CD4-positive, alpha-beta T cell treated with Interleukin-17A for 4 hours (primary cell): ENCODE results near the gene ZCCHC17.

ENCODE experiments used
- DNase-seq: peaks from one replicate; pipeline ENCODE4 v3.0.0-alpha.2; 2020; ENCODE audit warnings: mixed read lengths

The ZCCHC17 gene

DNA sequence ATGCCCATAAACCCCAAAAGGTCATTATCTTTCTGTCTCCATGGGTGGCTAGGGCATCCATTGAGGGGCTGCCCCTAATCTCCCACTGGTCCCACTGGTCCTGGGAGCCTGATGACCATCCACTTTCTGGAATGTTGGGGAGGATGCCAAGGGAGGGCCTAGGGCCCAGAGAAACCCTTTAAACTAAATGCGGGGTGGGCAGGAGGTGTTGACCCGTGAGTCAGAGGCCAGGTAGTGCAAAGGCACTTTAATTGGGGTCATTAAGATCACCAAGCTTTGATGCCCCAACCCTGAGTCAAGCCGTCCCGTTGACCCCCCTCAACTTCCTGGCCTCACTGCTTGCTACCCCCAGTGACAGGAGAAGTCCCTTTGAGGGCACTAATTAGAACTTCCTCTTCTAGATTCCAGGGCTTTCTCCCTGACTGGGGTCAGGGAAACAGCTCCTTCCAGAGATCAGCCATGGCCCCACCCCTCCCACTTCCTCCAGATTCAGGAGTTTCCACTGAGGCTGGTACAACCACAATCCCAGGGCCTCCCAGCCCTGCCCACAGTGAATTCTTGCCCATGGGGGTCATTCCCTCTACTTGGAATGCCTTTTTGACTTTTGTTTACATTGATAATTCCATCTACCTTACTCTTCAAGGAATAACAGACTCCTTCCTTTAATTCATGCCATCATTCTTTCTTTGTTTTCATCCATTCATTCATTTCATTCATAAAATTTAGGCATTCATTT lies 100.7 kb downstream of the ZCCHC17 start:
- no peak for DNase-seq

DNA sequence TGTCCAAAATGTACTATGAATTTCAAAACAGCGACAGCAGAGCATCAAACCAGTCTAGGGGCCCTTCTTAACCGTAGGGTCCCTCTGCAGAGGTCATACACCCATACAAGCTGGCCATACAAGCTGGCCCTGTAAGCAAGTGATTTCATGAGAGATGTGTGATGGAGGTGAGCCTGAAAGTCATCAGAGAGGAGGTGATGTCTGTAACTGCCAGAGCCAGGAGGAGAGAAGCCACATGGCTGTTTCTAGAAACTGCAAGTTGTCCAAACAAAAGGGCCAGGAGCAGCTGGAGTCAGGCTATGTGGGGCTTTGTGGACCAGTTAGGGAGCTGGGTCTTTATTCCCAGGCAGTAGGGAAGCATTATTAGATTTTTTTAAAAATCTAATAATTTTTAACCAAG lies 101.4 kb downstream of the ZCCHC17 start:
- DNase-seq, result no peak

DNA sequence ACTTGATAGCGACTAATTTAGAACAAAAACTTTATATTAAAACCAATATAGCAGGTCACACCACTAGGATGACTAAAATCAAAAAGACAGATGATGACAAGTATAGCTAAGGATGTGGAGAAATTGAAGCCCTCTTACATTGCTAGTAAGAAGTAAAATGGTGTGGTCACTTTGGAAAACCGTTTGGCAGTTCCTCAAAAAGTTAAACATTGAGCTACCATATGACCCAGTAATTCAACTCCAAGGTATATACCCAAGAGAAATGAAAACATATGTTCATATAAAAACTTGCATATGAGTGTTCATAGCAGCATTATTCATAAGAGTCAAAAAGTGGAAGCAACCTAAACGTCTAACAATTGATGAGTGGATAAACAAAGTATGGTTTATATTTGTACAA lies 103.1 kb downstream of the ZCCHC17 start:
- no peak for DNase-seq

- no peak for DNase-seq
Measured at GRCh38 chr1:31400393-31400792, 103.6 kb downstream of the ZCCHC17 start.

DNA sequence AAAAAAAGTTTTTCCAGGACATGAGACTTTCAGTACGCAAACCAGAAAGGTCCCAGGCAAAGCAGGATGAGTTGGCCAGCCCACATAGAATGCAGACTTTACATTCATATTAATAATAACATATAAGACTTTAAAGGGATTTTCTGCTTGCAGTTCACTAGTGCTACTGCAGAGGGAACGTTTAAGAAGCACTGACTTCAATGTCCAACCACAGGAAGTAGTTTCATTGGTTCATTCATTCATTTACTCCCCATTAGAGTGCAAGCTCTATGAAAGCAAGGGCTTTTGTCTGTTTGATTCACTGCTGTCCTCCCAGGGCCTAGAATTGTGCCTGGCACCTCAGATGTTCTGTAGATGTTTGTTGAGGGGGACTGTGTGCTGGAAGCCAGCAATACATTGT lies 104.4 kb downstream of the ZCCHC17 start:
- no peak for DNase-seq

- no peak for DNase-seq
Measured at GRCh38 chr1:31405578-31406245, 108.9 kb downstream of the ZCCHC17 start.

- DNase-seq, result no peak
Measured at GRCh38 chr1:31407029-31407626, 110.3 kb downstream of the ZCCHC17 start.

DNA sequence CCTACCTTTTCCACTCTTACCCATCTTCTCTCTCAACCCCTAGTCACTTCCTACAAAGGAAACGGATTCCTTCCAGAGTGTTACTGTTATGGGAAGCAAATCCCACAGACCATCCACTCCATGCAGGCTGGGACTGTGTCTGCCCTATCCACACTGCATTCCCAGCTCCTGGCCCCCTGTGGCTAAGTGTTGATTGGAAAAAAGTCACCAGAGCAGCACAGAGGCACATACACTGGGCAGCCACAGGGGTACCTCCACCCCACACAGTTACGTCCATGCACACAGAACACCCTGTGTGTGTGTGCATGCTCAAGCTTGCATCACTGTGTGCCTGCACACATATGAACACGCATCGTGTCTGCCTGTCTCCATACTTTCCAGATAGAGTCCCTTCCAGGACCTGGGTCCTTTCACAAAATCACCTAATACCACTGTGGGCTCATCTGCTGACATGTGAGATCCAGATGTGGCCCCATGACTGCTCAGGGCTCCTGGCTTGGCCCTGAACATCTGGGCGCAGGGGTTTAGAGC lies 112.0 kb downstream of the ZCCHC17 start:
- no peak for DNase-seq

GRCh38 chr1:31409946-31410858 lies 113.4 kb downstream of the ZCCHC17 start:
- no peak for DNase-seq

- no peak for DNase-seq
Measured at GRCh38 chr1:31410871-31411270, 114.0 kb downstream of the ZCCHC17 start.

DNA sequence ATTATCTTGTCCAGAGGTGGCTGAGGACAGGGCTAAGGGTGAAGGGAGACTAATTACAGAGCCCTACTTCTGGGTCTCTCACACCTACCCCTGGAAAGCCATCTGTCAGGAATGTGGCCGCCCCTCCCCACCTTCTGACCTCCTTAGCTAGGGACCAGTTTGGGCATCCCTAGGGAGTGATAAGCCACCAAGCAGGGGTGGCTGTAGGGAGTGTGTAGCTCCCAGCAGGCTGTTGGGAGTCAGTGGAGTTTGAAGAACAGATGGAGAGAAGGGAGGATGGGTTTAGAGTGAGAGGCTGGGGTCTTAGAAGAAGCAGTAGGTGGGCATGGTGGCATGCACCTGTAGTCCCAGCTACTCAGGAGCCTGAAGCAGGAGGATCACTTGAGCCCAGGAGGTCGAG lies 115.4 kb downstream of the ZCCHC17 start:
- DNase-seq, result no peak

DNA sequence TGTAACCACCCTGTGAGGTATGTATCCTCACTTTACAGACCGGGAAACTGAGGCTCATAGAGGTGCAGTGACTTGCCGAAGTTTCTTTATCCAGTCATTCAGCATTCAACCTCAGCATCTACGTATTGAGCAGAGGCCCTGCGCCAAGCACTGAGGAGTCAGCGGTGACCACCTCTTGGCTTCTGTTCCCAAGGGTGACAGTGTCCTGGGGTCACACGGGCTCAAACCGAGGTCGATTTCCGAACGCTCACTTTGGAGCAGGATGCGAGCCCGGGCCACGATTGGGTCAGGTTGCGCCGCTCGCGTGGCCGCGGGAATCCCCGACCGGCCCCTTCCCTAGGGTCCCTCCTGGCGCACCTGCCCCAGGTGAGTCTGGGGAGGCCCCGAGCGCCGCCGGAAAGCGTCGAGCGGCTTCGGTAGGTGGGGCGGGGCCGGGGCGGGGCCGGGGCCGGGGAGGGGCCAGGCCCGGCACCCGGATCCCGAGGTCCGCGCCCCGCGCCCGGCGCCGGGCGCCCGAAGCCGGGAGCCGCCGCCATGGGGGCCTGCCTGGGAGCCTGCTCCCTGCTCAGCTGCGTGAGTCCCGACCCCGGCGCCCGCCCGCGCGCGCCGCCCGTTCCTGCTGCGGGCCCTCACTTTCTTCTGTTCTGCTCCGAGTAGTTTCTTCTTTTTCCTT lies 116.0 kb downstream of the ZCCHC17 start, which contains the start of gene SERINC2:
SERINC2 (plus strand) TSS at position 482 of the 673 bp plus-strand sequence; CDS start at position 535, 53 bp downstream.
- peak; percentile 60 for DNase-seq

- DNase-seq, result peak; percentile 46
Measured at GRCh38 chr1:31413405-31414001, 116.7 kb downstream of the ZCCHC17 start.
